Lung (tissue), 12 donors: ENCODE measurements around the gene HECTD4. TPM values are rescaled to one million over a fixed set of nuclear protein-coding genes. Genes with fewer than 3 reads are reported as not detected.

ENCODE experiments used
- ATAC-seq: fragments of 200-7000 bp; cut with Tn5 transposase; one replicate; pipeline ENCODE4 v1.9.1; 2020; ENCODE audit warnings: moderate number of reproducible peaks; ENCODE audit not compliant: insufficient read depth, low FRiP score
- DNase-seq, 3 donors: peaks; one replicate each; pipeline ENCODE4 v3.0.0-alpha.2; 2013 to 2017
- H3K27ac ChIP-seq, 2 donors: one replicate each; pipeline ENCODE4 v1.5.1; 2013; ENCODE audit warnings: mild to moderate bottlenecking in 2 of 2, moderate library complexity in 2 of 2, control low read depth in 1 of 2, inconsistent platforms in 1 of 2, low read depth in 1 of 2, low read length in 1 of 2
- H3K27me3 ChIP-seq, 3 donors: one replicate each; pipeline ENCODE4 v1.5.1; 2013; ENCODE audit warnings: low read length in 2 of 3; ENCODE audit not compliant: control insufficient read depth in 3 of 3, insufficient read depth in 3 of 3
- H3K36me3 ChIP-seq, 4 donors: one replicate each; pipeline ENCODE4 v1.5.1; 2013; ENCODE audit warnings: low read length in 4 of 4, mild to moderate bottlenecking in 1 of 4, moderate library complexity in 1 of 4; ENCODE audit not compliant: control insufficient read depth in 4 of 4, insufficient read depth in 4 of 4
- H3K4me1 ChIP-seq, 5 donors: one replicate each; pipeline ENCODE4 v1.5.1; 2013; ENCODE audit warnings: low read length in 5 of 5, mild to moderate bottlenecking in 2 of 5, moderate library complexity in 1 of 5; ENCODE audit not compliant: control insufficient read depth in 5 of 5, insufficient read depth in 5 of 5
- H3K4me3 ChIP-seq: one replicate; pipeline ENCODE4 v1.5.1; 2013; ENCODE audit warnings: mild to moderate bottlenecking, control low read depth, moderate library complexity
- H3K9ac ChIP-seq, 2 donors: one replicate each; pipeline ENCODE4 v1.5.1; 2013; ENCODE audit warnings: low read length in 2 of 2, control low read depth in 1 of 2; ENCODE audit not compliant: insufficient read depth in 1 of 2
- H3K9me3 ChIP-seq, 4 donors: one replicate each; pipeline ENCODE4 v1.5.1; 2013; ENCODE audit warnings: low read length in 3 of 4, mild to moderate bottlenecking in 1 of 4, moderate library complexity in 1 of 4; ENCODE audit not compliant: control insufficient read depth in 4 of 4, insufficient read depth in 3 of 4
- CTCF ChIP-seq: IDR thresholded peaks from 2 replicates; pipeline ENCODE4 v1.5.1; 2012; ENCODE audit warnings: mild to moderate bottlenecking; ENCODE audit errors: control extremely low read depth, extremely low read depth
- WGBS, 2 donors: extraction: QIAGEN DNeasy Blood & Tissue Kit; methylation state at CpG; one replicate each; pipeline ENCODE4 v1.1.7; 2013; 5-methylcytosine and 5-hydroxymethylcytosine counted together
- polyA plus RNA-seq, 2 donors: library from polyadenylated mRNA; stranded (reverse); fragments of 200-250 nt; gene quantifications; one replicate each; pipeline ENCODE4 v1.2.1, GENCODE V29; 2013
- total RNA-seq, 2 donors: library from RNA; depleted of rRNA in 1 of 2; stranded (reverse); fragments of >200 nt in 1 of 2; gene quantifications; one replicate each; pipeline ENCODE4 v1.2.1, GENCODE V29; 2014 to 2021
- donor health status: control.
- donor health status: control.
- donor health status: Bipolar disorder and iron deficiency.
- donor health status: healthy.
- donor health status: DM: yes; HTN: yes; CAD: no.

The HECTD4 gene
- total and polyA plus RNA-seq, 4 donors: 4.5 to 96.5 (median 35.7) TPM

GRCh38 chr12:112219195-112219594 lies 163.0 kb downstream of the HECTD4 start:
- Histone ChIP-seq H3K9me3 (no peaks in the 10 kb centered on the region), H3K27me3 (no peaks in the 10 kb centered on the region), H3K27ac (no peak overlapping the region), H3K4me3 (no peak overlapping the region), H3K4me1 (no peaks in the 10 kb centered on the region), H3K36me3 (peaks cover 3 to 26% (median 21%) of the 10 kb centered on the region in 4 donors), H3K9ac (no peak overlapping the region)
- no peak for ATAC-seq
- 71 to 72% methylated on average over 11 of the region's 11 CpGs for WGBS, 2 donors
- no peak for DNase-seq
- TF ChIP-seq CTCF: no peak

- no peak for ATAC-seq
- H3K36me3 ChIP-seq: peaks cover 3 to 27% (median 23%) of the 10 kb centered on the region in 4 donors
- H3K9me3 ChIP-seq: no peaks in the 10 kb centered on the region
- DNase-seq: no peak
- no peaks in the 10 kb centered on the region for H3K4me1 ChIP-seq
- H3K4me3 ChIP-seq: no peak overlapping the region
- no peak overlapping the region for H3K9ac ChIP-seq
- H3K27ac ChIP-seq: no peak overlapping the region
- WGBS, 2 donors: 87 to 91% methylated on average over 3 of the region's 3 CpGs
- no peak for TF ChIP-seq CTCF
- H3K27me3 ChIP-seq: no peaks in the 10 kb centered on the region
These were observed 164.1 kb downstream of the HECTD4 start for GRCh38 chr12:112218150-112218549.

DNA sequence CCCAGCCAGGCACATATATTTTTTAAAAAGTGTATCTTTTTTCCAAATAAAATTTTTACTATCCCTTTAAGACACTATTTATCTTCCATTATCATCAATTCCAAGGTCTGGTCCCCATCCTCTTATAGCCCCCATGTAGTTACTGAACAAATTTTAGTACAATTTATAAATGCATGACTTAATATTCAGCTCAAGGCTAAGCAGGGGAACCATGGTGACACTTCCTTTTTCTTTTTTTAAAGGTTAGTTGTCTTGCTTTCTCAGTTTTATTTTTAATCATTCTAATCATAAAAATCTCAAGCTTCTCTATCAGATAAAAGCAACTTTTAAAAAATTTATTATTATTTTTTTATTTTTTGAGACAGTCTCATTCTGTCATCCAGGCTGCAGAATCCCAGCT lies 164.6 kb downstream of the HECTD4 start:
- Histone ChIP-seq H3K36me3 (peaks cover 3 to 26% (median 21%) of the 10 kb centered on the region in 4 donors), H3K27ac (no peak overlapping the region), H3K9me3 (no peaks in the 10 kb centered on the region), H3K4me3 (no peak overlapping the region), H3K27me3 (no peaks in the 10 kb centered on the region), H3K4me1 (no peaks in the 10 kb centered on the region), H3K9ac (no peak overlapping the region)
- no peak for TF ChIP-seq CTCF
- no peak for ATAC-seq
- no peak for DNase-seq

GRCh38 chr12:112216223-112216622 lies 166.0 kb downstream of the HECTD4 start:
- no peaks in the 10 kb centered on the region for H3K27me3 ChIP-seq
- H3K4me1 ChIP-seq: no peaks in the 10 kb centered on the region
- H3K9ac ChIP-seq: no peak overlapping the region
- DNase-seq: no peak
- H3K9me3 ChIP-seq: no peaks in the 10 kb centered on the region
- no peak for ATAC-seq
- 86 to 94% methylated on average over 7 of the region's 7 CpGs for WGBS, 2 donors
- no peak overlapping the region for H3K27ac ChIP-seq
- TF ChIP-seq CTCF: no peak
- no peak overlapping the region for H3K4me3 ChIP-seq
- H3K36me3 ChIP-seq: peaks cover 3 to 35% (median 27%) of the 10 kb centered on the region in 4 donors
